Measurements from ENCODE around the gene UBAP1L.
A peak's percentile ranks its signal among the peaks of the same experiment; 100 is the strongest.

UBAP1L gene

GRCh38 chr15:65110676-65111292 lies 4.2 kb downstream of the UBAP1L start:
- H3K27me3 ChIP-seq (ENCODE audit: insufficient read depth, poor library complexity, severe bottlenecking) = no peaks in the 10 kb centered on the region
- no peak for TF ChIP-seq CTCF (IDR thresholded peaks at IDR 0.05; ENCODE audit: poor library complexity, severe bottlenecking)
- H3K27ac ChIP-seq (ENCODE audit: poor library complexity, severe bottlenecking) = no peak overlapping the region
- ATAC-seq (ENCODE audit: low read depth) (peak; percentile 44), DNase-seq (ENCODE audit: low spot score) (peak; percentile 14)
- H3K4me3 ChIP-seq (ENCODE audit: severe bottlenecking) = no peak overlapping the region
- H3K36me3 ChIP-seq (ENCODE audit: low read depth) = peaks cover 29% of the 10 kb centered on the region
- no peaks in the 10 kb centered on the region for H3K9me3 ChIP-seq (ENCODE audit: severe bottlenecking)
- H3K4me1 ChIP-seq (ENCODE audit: insufficient read depth, poor library complexity, severe bottlenecking) = no peaks in the 10 kb centered on the region

DNA sequence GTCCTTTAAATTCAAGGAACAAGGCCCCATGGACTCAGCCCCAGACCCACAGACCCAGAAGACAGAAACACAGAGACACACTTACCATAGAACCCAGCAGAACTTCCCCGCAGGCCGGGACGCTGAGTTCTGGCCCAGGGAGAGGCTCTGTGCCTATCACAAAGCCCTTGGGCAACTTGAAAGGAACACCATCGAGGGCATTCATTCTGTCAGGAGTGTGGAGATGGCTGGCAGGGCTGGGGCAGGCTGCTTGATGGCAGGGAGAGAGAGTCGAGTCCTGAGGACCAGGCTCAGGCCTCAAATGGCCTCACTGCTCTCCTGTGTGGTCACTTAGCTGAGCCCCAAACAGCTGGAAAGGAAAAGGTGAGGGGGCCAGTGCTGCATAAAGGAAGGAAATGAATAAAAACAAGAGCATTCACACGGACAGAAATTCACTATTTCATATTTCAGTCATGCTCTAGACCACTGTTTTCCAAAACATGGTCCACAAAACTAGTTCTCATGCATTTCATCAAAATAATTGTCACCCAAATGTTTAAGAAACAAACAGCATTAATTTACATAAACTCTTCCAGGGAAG lies 8.9 kb downstream of the UBAP1L start:
- no peak for ATAC-seq (ENCODE audit: low read depth)
- no peaks in the 10 kb centered on the region for H3K4me1 ChIP-seq (ENCODE audit: insufficient read depth, poor library complexity, severe bottlenecking)
- no peaks in the 10 kb centered on the region for H3K9me3 ChIP-seq (ENCODE audit: severe bottlenecking)
- H3K27me3 ChIP-seq (ENCODE audit: insufficient read depth, poor library complexity, severe bottlenecking) = no peaks in the 10 kb centered on the region
- no peak overlapping the region for H3K27ac ChIP-seq (ENCODE audit: poor library complexity, severe bottlenecking)
- peak; percentile 42 for DNase-seq (ENCODE audit: low spot score)
- H3K4me3 ChIP-seq (ENCODE audit: severe bottlenecking) = no peak overlapping the region
- no peak for TF ChIP-seq CTCF (IDR thresholded peaks at IDR 0.05; ENCODE audit: poor library complexity, severe bottlenecking)
- peaks cover 17% of the 10 kb centered on the region; the same call in 1 of the 2 replicates for H3K36me3 ChIP-seq (ENCODE audit: low read depth)

DNA sequence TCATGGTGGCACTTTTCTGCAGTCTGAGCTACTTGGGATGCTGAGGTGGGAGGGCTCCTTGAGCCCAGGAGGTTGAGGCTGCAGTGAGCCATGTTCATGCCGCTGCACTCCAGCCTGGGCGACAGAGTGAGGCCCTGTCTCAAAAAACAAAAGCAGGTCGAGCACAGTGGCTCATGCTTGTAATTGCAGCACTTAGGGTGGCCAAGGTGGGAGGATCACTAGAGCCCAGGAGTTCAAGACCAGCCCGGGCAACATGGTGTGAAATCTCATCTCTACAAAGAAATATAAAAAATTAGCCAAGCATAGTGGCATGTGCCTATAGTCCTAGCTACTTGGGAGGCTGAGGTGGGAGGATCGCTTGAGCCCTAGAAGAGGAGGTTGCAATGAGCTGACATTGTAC lies 10.0 kb downstream of the UBAP1L start:
- TF ChIP-seq CTCF (IDR thresholded peaks at IDR 0.05; ENCODE audit: poor library complexity, severe bottlenecking) = no peak
- DNase-seq (ENCODE audit: low spot score) (peak; percentile 35), ATAC-seq (ENCODE audit: low read depth) (no peak)
- Histone ChIP-seq H3K4me1 (ENCODE audit: insufficient read depth, poor library complexity, severe bottlenecking) (no peaks in the 10 kb centered on the region), H3K27ac (ENCODE audit: poor library complexity, severe bottlenecking) (no peak overlapping the region), H3K9me3 (ENCODE audit: severe bottlenecking) (no peaks in the 10 kb centered on the region), H3K36me3 (ENCODE audit: low read depth) (peaks cover 17% of the 10 kb centered on the region; the same call in 1 of the 2 replicates), H3K27me3 (ENCODE audit: insufficient read depth, poor library complexity, severe bottlenecking) (no peaks in the 10 kb centered on the region), H3K4me3 (ENCODE audit: severe bottlenecking) (no peak overlapping the region)

GRCh38 chr15:65102912-65103311 lies 12.1 kb downstream of the UBAP1L start:
- DNase-seq (ENCODE audit: low spot score) (peak; percentile 38), ATAC-seq (ENCODE audit: low read depth) (no peak)
- H3K9me3 ChIP-seq (ENCODE audit: severe bottlenecking) = no peaks in the 10 kb centered on the region
- H3K4me1 ChIP-seq (ENCODE audit: insufficient read depth, poor library complexity, severe bottlenecking) = no peaks in the 10 kb centered on the region
- H3K36me3 ChIP-seq (ENCODE audit: low read depth) = peaks cover 33% of the 10 kb centered on the region
- TF ChIP-seq CTCF (IDR thresholded peaks at IDR 0.05; ENCODE audit: poor library complexity, severe bottlenecking) = no peak
- H3K27ac ChIP-seq (ENCODE audit: poor library complexity, severe bottlenecking) = no peak overlapping the region
- H3K4me3 ChIP-seq (ENCODE audit: severe bottlenecking) = no peak overlapping the region
- no peaks in the 10 kb centered on the region for H3K27me3 ChIP-seq (ENCODE audit: insufficient read depth, poor library complexity, severe bottlenecking)
